Endodermal cell (in vitro differentiated cells): ENCODE data around the gene PRICKLE2. TPM values are rescaled to one million over a fixed set of nuclear protein-coding genes. Genes with fewer than 3 reads are reported as not detected.

ENCODE experiments used
- DNase-seq: peaks from one replicate; pipeline ENCODE4 v3.0.0-alpha.2; 2017
- H3K27ac ChIP-seq: 2 replicates; pipeline ENCODE4 v1.5.1; 2013; ENCODE audit warnings: mild to moderate bottlenecking, low read depth, low read length, moderate library complexity
- H3K27me3 ChIP-seq: 2 replicates; pipeline ENCODE4 v1.6.1; 2013; ENCODE audit warnings: mild to moderate bottlenecking, low read length, moderate library complexity; ENCODE audit not compliant: insufficient read depth, control insufficient read depth, poor library complexity, severe bottlenecking
- H3K36me3 ChIP-seq: 2 replicates; pipeline ENCODE4 v1.7.0; 2013; ENCODE audit warnings: mild to moderate bottlenecking, low read length, moderate library complexity; ENCODE audit not compliant: control insufficient read depth, insufficient read depth
- H3K4me1 ChIP-seq: one replicate; pipeline ENCODE4 v1.7.0; 2013; ENCODE audit warnings: low read length; ENCODE audit not compliant: control insufficient read depth, insufficient read depth
- H3K4me3 ChIP-seq: 2 replicates; pipeline ENCODE4 v1.5.1; 2013; ENCODE audit warnings: mild to moderate bottlenecking, low read length, moderate library complexity
- H3K9ac ChIP-seq: 2 replicates; pipeline ENCODE4 v1.6.1; 2013; ENCODE audit warnings: mild to moderate bottlenecking, low read length, moderate library complexity; ENCODE audit not compliant: poor library complexity, severe bottlenecking; ENCODE audit errors: extremely low read depth
- H3K9me3 ChIP-seq: 2 replicates; pipeline ENCODE4 v1.6.1; 2013; ENCODE audit warnings: mild to moderate bottlenecking, low read length, moderate library complexity; ENCODE audit not compliant: control insufficient read depth
- H3K27ac Mint-ChIP-seq: 2 replicates; pipeline ENCODE4 v1.8.0; 2020; ENCODE audit warnings: mixed read lengths
- H3K27me3 Mint-ChIP-seq: 2 replicates; pipeline ENCODE4 v1.8.0; 2021; ENCODE audit warnings: mild to moderate bottlenecking, mixed read lengths; ENCODE audit not compliant: insufficient read depth
- H3K36me3 Mint-ChIP-seq: 2 replicates; pipeline ENCODE4 v1.8.0; 2020; ENCODE audit warnings: low read depth, mixed read lengths
- H3K4me1 Mint-ChIP-seq: 2 replicates; pipeline ENCODE4 v1.8.0; 2020; ENCODE audit warnings: mixed read lengths
- H3K4me3 Mint-ChIP-seq: 2 replicates; pipeline ENCODE4 v1.8.0; 2020; ENCODE audit warnings: mild to moderate bottlenecking, moderate library complexity, mixed read lengths
- H3K9me3 Mint-ChIP-seq: 2 replicates; pipeline ENCODE4 v1.8.0; 2020; ENCODE audit warnings: mild to moderate bottlenecking, mixed read lengths
- CTCF ChIP-seq: fragments of 200-600 bp; sonication (generic); conservative IDR thresholded peaks from 2 replicates; pipeline ENCODE4 v1.5.0; 2021; ENCODE audit warnings: antibody characterized with exemption, mild to moderate bottlenecking
- WGBS, 2 experiments: methylation state at CpG; one replicate each; pipeline versions ENCODE4 v1.1.5 to v1.1.7; 2013; ENCODE audit warnings: missing lambda C conversion rate in 2 of 2, mixed read lengths in 1 of 2; ENCODE audit not compliant: insufficient coverage in 1 of 2, insufficient read length in 1 of 2; 5-methylcytosine and 5-hydroxymethylcytosine counted together
- total RNA-seq, 2 donors: library from RNA; stranded (reverse); fragmentation: NEBNext Ultra II Directional in 1 of 2; extraction: Animal tissue kit (Norgen Biotek cat#: 25700) in 1 of 2; gene quantifications; 2 replicates in 1 of 2; 3 replicates in 1 of 2; pipeline ENCODE4 v1.2.1, GENCODE V29; 2021

The PRICKLE2 gene
- total RNA-seq, 2 donors from 2014 or later = 8.5 to 10.4 TPM

- Histone ChIP-seq H3K9ac (no peak overlapping the region), H3K4me1 (peaks cover 16% of the 10 kb centered on the region), H3K27me3 (peaks cover 13% of the 10 kb centered on the region), H3K9me3 (no peaks in the 10 kb centered on the region), H3K36me3 (peaks cover 10% of the 10 kb centered on the region), H3K4me3 (no peak overlapping the region), H3K27ac (no peak overlapping the region)
- no peak for DNase-seq
- Mint-ChIP-seq H3K27me3 (peaks cover 4% of the 10 kb centered on the region), H3K4me1 (peaks cover 38% of the 10 kb centered on the region), H3K9me3 (no peaks in the 10 kb centered on the region), H3K4me3 (no peak overlapping the region), H3K27ac (no peak overlapping the region), H3K36me3 (peaks cover 6% of the 10 kb centered on the region)
- no peak for TF ChIP-seq CTCF
- WGBS, 2 experiments = 92 to 97% methylated on average over 18 to 26 of the region's 26 CpGs
Measured at GRCh38 chr3:64099316-64099715, 126.0 kb downstream of the PRICKLE2 start.

- peaks cover 10% of the 10 kb centered on the region for H3K36me3 ChIP-seq
- H3K9me3 ChIP-seq = no peaks in the 10 kb centered on the region
- peaks cover 4% of the 10 kb centered on the region for H3K27me3 Mint-ChIP-seq
- H3K4me3 ChIP-seq = no peak overlapping the region
- no peak overlapping the region for H3K27ac Mint-ChIP-seq
- DNase-seq = no peak
- WGBS, 2 experiments = 96 to 98% methylated on average over 3 of the region's 3 CpGs
- H3K4me3 Mint-ChIP-seq = no peak overlapping the region
- no peaks in the 10 kb centered on the region for H3K9me3 Mint-ChIP-seq
- H3K4me1 Mint-ChIP-seq = peaks cover 40% of the 10 kb centered on the region
- TF ChIP-seq CTCF = no peak
- peaks cover 13% of the 10 kb centered on the region for H3K27me3 ChIP-seq
- H3K27ac ChIP-seq = no peak overlapping the region
- H3K4me1 ChIP-seq = peaks cover 13% of the 10 kb centered on the region
- H3K36me3 Mint-ChIP-seq = peaks cover 6% of the 10 kb centered on the region
- H3K9ac ChIP-seq = no peak overlapping the region
Measured at GRCh38 chr3:64098670-64099069, 126.6 kb downstream of the PRICKLE2 start.

- Histone ChIP-seq H3K9ac (no peak overlapping the region), H3K27me3 (peaks cover 13% of the 10 kb centered on the region), H3K4me1 (peaks cover 13% of the 10 kb centered on the region), H3K36me3 (peaks cover 6% of the 10 kb centered on the region), H3K27ac (no peak overlapping the region), H3K4me3 (no peak overlapping the region), H3K9me3 (no peaks in the 10 kb centered on the region)
- peaks cover 4% of the 10 kb centered on the region for H3K27me3 Mint-ChIP-seq
- no peak overlapping the region for H3K27ac Mint-ChIP-seq
- H3K9me3 Mint-ChIP-seq = no peaks in the 10 kb centered on the region
- H3K4me3 Mint-ChIP-seq = no peak overlapping the region
- DNase-seq = no peak
- no peak for TF ChIP-seq CTCF
- peaks cover 43% of the 10 kb centered on the region for H3K4me1 Mint-ChIP-seq
- H3K36me3 Mint-ChIP-seq = peaks cover 6% of the 10 kb centered on the region
- WGBS, 2 experiments = 67 to 74% methylated on average over 3 to 5 of the region's 5 CpGs
Measured at GRCh38 chr3:64097920-64098319, 127.3 kb downstream of the PRICKLE2 start.
